HepG2 (cell line): ENCODE data around the gene GPR107. TPM values are rescaled to one million over a fixed set of nuclear protein-coding genes. Genes with fewer than 3 reads are reported as not detected.

Source experiments
- ATAC-seq: fragments of 200-7000 bp; cut with Tn5 transposase; 3 replicates; pipeline ENCODE4 v1.9.1; 2020; ENCODE audit warnings: mild to moderate bottlenecking, moderate library complexity
- BruUV-seq: library from RNA; stranded (reverse); fragments of 400-500 nt; replicated peaks from 2 replicates; lab custom pipeline; 2021; lab: Mats Ljungman, UMichigan
- CTCF ChIA-PET: fragments of 300-600 bp; formaldehyde crosslinking; extraction: SDS; loops from one replicate; lab custom pipeline; 2021; ENCODE audit warnings: low total read pairs, inconsistent platforms, low intra/inter-chr PET ratio; lab: Yijun Ruan, JAX
- POLR2A ChIA-PET: fragments of 350-600 bp; sonication (Branson Sonifier 250); formaldehyde crosslinking; loops from one replicate; lab custom pipeline; 2020; ENCODE audit warnings: antibody characterized with exemption, inconsistent platforms; lab: Yijun Ruan, JAX
- DNase-seq: peaks from one replicate; pipeline ENCODE4 v3.0.0-alpha.2; 2015; ENCODE audit warnings: low spot score
- FAIRE-seq: peaks from 3 replicates; lab custom pipeline; 2011; peaks lifted over from hg19 to GRCh38; lab: Jason Lieb, UNC
- H2AFZ ChIP-seq: one replicate; pipeline ENCODE4 v1.6.1; 2011; ENCODE audit warnings: low read length, inconsistent platforms
- H3K27ac ChIP-seq: fragments of 300-600 bp; 3 replicates; pipeline ENCODE4 v1.8.0; 2011; ENCODE audit warnings: mixed run types, mild to moderate bottlenecking, mixed read lengths, low read length, inconsistent platforms; ENCODE audit not compliant: insufficient read depth; ENCODE audit errors: extremely low read length
- H3K27me3 ChIP-seq, 2 experiments: fragments of 200-600 bp in 1 of 2; 2 replicates in 1 of 2; 3 replicates in 1 of 2; pipeline versions ENCODE4 v1.6.0 to v1.8.0; 2011; ENCODE audit warnings: low read length in 2 of 2, mild to moderate bottlenecking in 2 of 2, moderate library complexity in 2 of 2, inconsistent platforms in 1 of 2; ENCODE audit not compliant: insufficient read depth in 2 of 2, control insufficient read depth in 1 of 2
- H3K36me3 ChIP-seq, 2 experiments: fragments of 200-600 bp in 1 of 2; replicated peaks in 1 of 2; 2 replicates in 1 of 2; 3 replicates in 1 of 2; pipeline versions ENCODE4 v1.5.1 to v1.8.0; 2011; ENCODE audit warnings: low read length in 2 of 2, inconsistent platforms in 1 of 2; ENCODE audit not compliant: insufficient read depth in 2 of 2, control insufficient read depth in 1 of 2
- H3K4me1 ChIP-seq: 2 replicates; pipeline ENCODE4 v1.5.1; 2012; ENCODE audit warnings: low read length, inconsistent platforms; ENCODE audit not compliant: insufficient read depth
- H3K4me2 ChIP-seq: 2 replicates; pipeline ENCODE4 v1.6.0; 2011; ENCODE audit warnings: low read depth, low read length, inconsistent platforms
- H3K4me3 ChIP-seq, 3 experiments: fragments of 200-600 bp in 1 of 3; sonication (generic), shearing (Covaris generic) in 1 of 3; replicated peaks in 1 of 3; 2 replicates each; pipeline ENCODE4 v1.5.1; 2011 to 2016; ENCODE audit warnings: low read length in 3 of 3, inconsistent platforms in 2 of 3, low read depth in 2 of 3, mild to moderate bottlenecking in 2 of 3, control low read depth in 1 of 3, mixed read lengths in 1 of 3; ENCODE audit not compliant: insufficient read depth in 1 of 3
- H3K79me2 ChIP-seq: one replicate; pipeline ENCODE4 v1.6.1; 2011; ENCODE audit warnings: low read length, inconsistent platforms; ENCODE audit not compliant: insufficient read depth
- H3K9ac ChIP-seq: 2 replicates; pipeline ENCODE4 v1.6.0; 2011; ENCODE audit warnings: mild to moderate bottlenecking, low read depth, low read length, inconsistent platforms; ENCODE audit not compliant: insufficient read depth
- H3K9me3 ChIP-seq: 2 replicates; pipeline ENCODE4 v1.5.1; 2012; ENCODE audit warnings: mild to moderate bottlenecking, low read length
- H4K20me1 ChIP-seq: 2 replicates; pipeline ENCODE4 v1.6.0; 2011; ENCODE audit warnings: inconsistent platforms, mild to moderate bottlenecking, low read length, moderate library complexity; ENCODE audit not compliant: insufficient read depth
- CSRNP1 ChIP-seq: sonication (generic); formaldehyde crosslinking; IDR thresholded peaks from 2 replicates; pipeline ENCODE4 v1.8.1; 2023; ENCODE audit warnings: mild to moderate bottlenecking, missing genetic modification reagents
- ERF ChIP-seq: IDR thresholded peaks from 2 replicates; pipeline ENCODE4 v1.6.1; 2018; ENCODE audit warnings: missing biosample characterization, missing genetic modification reagents
- FOXM1 ChIP-seq: sonication (generic); formaldehyde crosslinking; IDR thresholded peaks from 2 replicates; pipeline ENCODE4 v1.5.0; 2020; ENCODE audit warnings: missing genetic modification reagents
- FOXO4 ChIP-seq: sonication (generic); formaldehyde crosslinking; conservative IDR thresholded peaks from 2 replicates; pipeline ENCODE4 v1.8.1; 2023; ENCODE audit warnings: missing genetic modification reagents
- HIC2 ChIP-seq: sonication (generic); formaldehyde crosslinking; IDR thresholded peaks from 2 replicates; pipeline ENCODE4 v1.9.0; 2022; ENCODE audit warnings: low read depth, missing genetic modification reagents
- HMGXB3 ChIP-seq: sonication (generic); formaldehyde crosslinking; IDR thresholded peaks from 2 replicates; pipeline ENCODE4 v1.4.0; 2020; ENCODE audit warnings: missing genetic modification reagents, borderline replicate concordance
- HNRNPUL1 ChIP-seq: fragments of 200-400 bp; formaldehyde crosslinking; IDR thresholded peaks from 2 replicates; pipeline ENCODE4 v1.6.1; 2017; ENCODE audit warnings: low read depth, mild to moderate bottlenecking, low read length, moderate library complexity
- NFATC3 ChIP-seq: sonication (generic); formaldehyde crosslinking; IDR thresholded peaks from 2 replicates; pipeline ENCODE4 v1.5.1; 2020; ENCODE audit warnings: mild to moderate bottlenecking, missing genetic modification reagents
- PRMT3 ChIP-seq: sonication (generic); formaldehyde crosslinking; IDR thresholded peaks from 2 replicates; pipeline ENCODE4 v1.8.1; 2022; ENCODE audit warnings: low read depth, mild to moderate bottlenecking, moderate library complexity, missing genetic modification reagents, borderline replicate concordance
- PTBP1 ChIP-seq: fragments of 200-400 bp; formaldehyde crosslinking; IDR thresholded peaks from 2 replicates; pipeline ENCODE4 v1.6.1; 2018; ENCODE audit warnings: low read length, low read depth; ENCODE audit not compliant: poor library complexity, severe bottlenecking
- RAD51 ChIP-seq: fragments of 450-650 bp; IDR thresholded peaks from 2 replicates; pipeline ENCODE4 v1.6.1; 2016; ENCODE audit warnings: borderline replicate concordance
- ZBTB7B ChIP-seq: sonication (generic); formaldehyde crosslinking; IDR thresholded peaks from 2 replicates; pipeline ENCODE4 v1.4.0; 2020; ENCODE audit warnings: missing genetic modification reagents
- ZNF558 ChIP-seq: sonication (generic); formaldehyde crosslinking; IDR thresholded peaks from 2 replicates; pipeline ENCODE4 v1.9.0; 2022; ENCODE audit warnings: mild to moderate bottlenecking, missing genetic modification reagents, borderline replicate concordance
- WGBS: methylation state at CpG from one replicate; pipeline ENCODE4 v1.1.6; 2017; ENCODE audit warnings: low lambda C conversion rate; 5-methylcytosine and 5-hydroxymethylcytosine counted together
- in situ Hi-C: cut with HindIII; loops from 2 replicates; pipeline ENCODE4 v1.10.0; 2017; ENCODE audit warnings: low pct_unique_long_range_greater_than_20kb; ENCODE audit not compliant: extremely low pct_ligation_motif_present
- intact Hi-C: fragments of 100-400 bp; cut with micrococcal nuclease; formaldehyde crosslinking; loops from one replicate; pipeline ENCODE4 v1.10.0; 2022; ENCODE audit not compliant: unreplicated experiment
- polyA plus RNA-seq, 8 experiments: library from polyadenylated mRNA; depleted of rRNA in 3 of 8; stranded (reverse) in 7 of 8; unstranded in 1 of 8; fragments of >200 nt; fragmentation: Illumina TruSeq in 4 of 8; extraction: Trizol in 4 of 8; gene quantifications; 2 replicates each; pipeline versions ENCODE4 v1.2.1 to v1.2.3, GENCODE V29; 2011 to 2016; ENCODE audit warnings: low read depth in 4 of 8, missing spikeins in 1 of 8, mixed read lengths in 1 of 8; ENCODE audit not compliant: insufficient read depth in 1 of 8
- total RNA-seq, 5 experiments: library from RNA; depleted of rRNA; stranded (reverse); fragments of >200 nt; fragmentation: Illumina TruSeq; extraction: Trizol; gene quantifications; 2 replicates each; pipeline ENCODE4 v1.2.3, GENCODE V29; 2016; ENCODE audit warnings: low read depth in 1 of 5
- TF ChIP-seq, protein P1 (sequence below): sonication (generic); formaldehyde crosslinking; IDR thresholded peaks from 2 replicates; pipeline ENCODE4 v1.8.0; 2022; ENCODE audit warnings: mild to moderate bottlenecking, missing genetic modification reagents

Gene GPR107
- total and polyA plus RNA-seq, 2 of the 13 experiments (the other 11 are each of a cell fraction or from before 2014, with no cell fraction given) = 22.5 to 24.4 TPM

- 0 out of 5 replicates have a peak, but pooled peaks cover 0 to 3% of the 10 kb centered on the region in 2 experiments for H3K27me3 ChIP-seq
- no peak overlapping the region for H3K9ac ChIP-seq
- intact Hi-C loops (no loop called here), in situ Hi-C loops (no loop called here)
- no peak overlapping the region for H3K4me3 ChIP-seq
- BruUV-seq = no TSS peak
- CTCF ChIA-PET = no interaction called here
- no peak overlapping the region for H3K27ac ChIP-seq
- H3K79me2 ChIP-seq = no peaks in the 10 kb centered on the region
- POLR2A ChIA-PET = no interaction called here
- no peaks in the 10 kb centered on the region for H3K9me3 ChIP-seq
- peaks cover 3% of the 10 kb centered on the region; the same call in 1 of the 2 replicates for H3K4me1 ChIP-seq
- FAIRE-seq (no peak), DNase-seq (no peak), ATAC-seq (no peak)
- H3K36me3 ChIP-seq = peaks cover 1 to 2% of the 10 kb centered on the region in 2 experiments; a peak in 1 of 5 replicates
- 92% methylated on average over 9 of the region's 10 CpGs for WGBS
- H4K20me1 ChIP-seq = no peaks in the 10 kb centered on the region
- H3K4me2 ChIP-seq = no peak overlapping the region
- H2AFZ ChIP-seq = no peak overlapping the region
- no peak for TF ChIP-seq NFATC3 (CRISPR knock-in tag)
- no peak for TF ChIP-seq FOXO4
- TF ChIP-seq FOXM1 (CRISPR knock-in tag) = no peak
- TF ChIP-seq, protein P1, sequence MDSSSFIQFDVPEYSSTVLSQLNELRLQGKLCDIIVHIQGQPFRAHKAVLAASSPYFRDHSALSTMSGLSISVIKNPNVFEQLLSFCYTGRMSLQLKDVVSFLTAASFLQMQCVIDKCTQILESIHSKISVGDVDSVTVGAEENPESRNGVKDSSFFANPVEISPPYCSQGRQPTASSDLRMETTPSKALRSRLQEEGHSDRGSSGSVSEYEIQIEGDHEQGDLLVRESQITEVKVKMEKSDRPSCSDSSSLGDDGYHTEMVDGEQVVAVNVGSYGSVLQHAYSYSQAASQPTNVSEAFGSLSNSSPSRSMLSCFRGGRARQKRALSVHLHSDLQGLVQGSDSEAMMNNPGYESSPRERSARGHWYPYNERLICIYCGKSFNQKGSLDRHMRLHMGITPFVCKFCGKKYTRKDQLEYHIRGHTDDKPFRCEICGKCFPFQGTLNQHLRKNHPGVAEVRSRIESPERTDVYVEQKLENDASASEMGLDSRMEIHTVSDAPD (CRISPR knock-in tag) = no peak
- no peak for TF ChIP-seq ZBTB7B (CRISPR knock-in tag)
- no peak for TF ChIP-seq ERF (CRISPR knock-in tag)
- no peak for TF ChIP-seq RAD51
- no peak for TF ChIP-seq HIC2 (CRISPR knock-in tag)
- no peak for TF ChIP-seq HMGXB3 (CRISPR knock-in tag)
- no peak for TF ChIP-seq PRMT3
- TF ChIP-seq CSRNP1 = no peak
- TF ChIP-seq PTBP1 = no peak
- no peak for TF ChIP-seq HNRNPUL1
- no peak for TF ChIP-seq ZNF558 (CRISPR knock-in tag)
Observed at GRCh38 chr9:130139251-130139650, 85.5 kb downstream of the GPR107 start.
